Fibroblast of lung (primary cell): ENCODE data around the gene USP4. TPM values are rescaled to one million over a fixed set of nuclear protein-coding genes. Genes with fewer than 3 reads are reported as not detected.

Experiments
- DNase-seq, 2 donors: peaks; one replicate each; pipeline versions ENCODE4 v3.0.0 to v3.0.0-alpha.2; 2010; ENCODE audit warnings: low read depth in 2 of 2
- H2AFZ ChIP-seq: 2 replicates; pipeline ENCODE4 v1.5.1; 2012; ENCODE audit warnings: low read length, control low read depth, inconsistent platforms
- H3K27ac ChIP-seq: 2 replicates; pipeline ENCODE4 v1.5.1; 2011; ENCODE audit warnings: low read length, control low read depth; ENCODE audit not compliant: insufficient read depth
- H3K27me3 ChIP-seq: 2 replicates; pipeline ENCODE4 v1.5.1; 2011; ENCODE audit warnings: mild to moderate bottlenecking, low read length; ENCODE audit not compliant: control insufficient read depth, insufficient read depth
- H3K36me3 ChIP-seq: 2 replicates; pipeline ENCODE4 v1.5.1; 2011; ENCODE audit warnings: low read length; ENCODE audit not compliant: control insufficient read depth, insufficient read depth
- H3K4me1 ChIP-seq: 2 replicates; pipeline ENCODE4 v1.5.1; 2011; ENCODE audit warnings: low read length; ENCODE audit not compliant: control insufficient read depth, insufficient read depth; ENCODE audit errors: extremely low read depth
- H3K4me2 ChIP-seq: 2 replicates; pipeline ENCODE4 v1.5.1; 2011; ENCODE audit warnings: low read length, control low read depth; ENCODE audit not compliant: insufficient read depth; ENCODE audit errors: extremely low read depth
- H3K4me3 ChIP-seq, 4 experiments: fragments of 200-600 bp in 1 of 4; sonication (generic) in 1 of 4; replicated peaks in 1 of 4; 2 replicates each; pipeline ENCODE4 v1.5.1; 2011 to 2016; ENCODE audit warnings: low read length in 4 of 4, low read depth in 3 of 4, mild to moderate bottlenecking in 3 of 4, control low read depth in 2 of 4, inconsistent platforms in 1 of 4, mixed read lengths in 1 of 4; ENCODE audit not compliant: insufficient read depth in 1 of 4; ENCODE audit errors: control extremely low read depth in 1 of 4
- H3K79me2 ChIP-seq: 2 replicates; pipeline ENCODE4 v1.5.1; 2012; ENCODE audit warnings: mild to moderate bottlenecking, low read length, inconsistent platforms; ENCODE audit not compliant: control insufficient read depth, insufficient read depth
- H3K9ac ChIP-seq: 2 replicates; pipeline ENCODE4 v1.5.1; 2011; ENCODE audit warnings: mild to moderate bottlenecking, low read length, control low read depth; ENCODE audit not compliant: insufficient read depth
- H3K9me3 ChIP-seq: 2 replicates; pipeline ENCODE4 v1.5.1; 2012; ENCODE audit warnings: low read depth, low read length; ENCODE audit not compliant: control insufficient read depth, insufficient read depth
- H4K20me1 ChIP-seq: 2 replicates; pipeline ENCODE4 v1.5.1; 2011; ENCODE audit warnings: low read length; ENCODE audit not compliant: control insufficient read depth, insufficient read depth; ENCODE audit errors: extremely low read depth
- EZH2 ChIP-seq: IDR thresholded peaks from 2 replicates; pipeline ENCODE4 v1.5.1; 2012; ENCODE audit warnings: low read length, control low read depth, mild to moderate bottlenecking; ENCODE audit errors: missing control alignments
- polyA plus RNA-seq, 2 donors: library from polyadenylated mRNA; depleted of rRNA in 1 of 2; stranded (reverse) in 1 of 2; unstranded in 1 of 2; fragments of >200 nt; gene quantifications; 2 replicates each; pipeline ENCODE4 v1.2.1, GENCODE V29; 2011 to 2012; ENCODE audit warnings: missing spikeins in 1 of 2
- total RNA-seq: library from RNA; depleted of rRNA; stranded (reverse); fragments of >200 nt; gene quantifications from 2 replicates; pipeline ENCODE4 v1.2.1, GENCODE V29; 2014
- TF ChIP-seq, protein P1 (sequence below), 2 donors: IDR thresholded peaks in 1 of 2; conservative IDR thresholded peaks in 1 of 2; 1 replicate in 1 of 2; 2 replicates in 1 of 2; pipeline ENCODE4 v1.5.1; 2011 to 2012; ENCODE audit warnings: low read length in 2 of 2, control low read depth in 1 of 2, inconsistent platforms in 1 of 2, low read depth in 1 of 2, mild to moderate bottlenecking in 1 of 2

USP4 gene
- total and polyA plus RNA-seq, 2 donors (not counting 1 experiment from before 2014, with no cell fraction given): 28.7 to 47.1 TPM

DNA sequence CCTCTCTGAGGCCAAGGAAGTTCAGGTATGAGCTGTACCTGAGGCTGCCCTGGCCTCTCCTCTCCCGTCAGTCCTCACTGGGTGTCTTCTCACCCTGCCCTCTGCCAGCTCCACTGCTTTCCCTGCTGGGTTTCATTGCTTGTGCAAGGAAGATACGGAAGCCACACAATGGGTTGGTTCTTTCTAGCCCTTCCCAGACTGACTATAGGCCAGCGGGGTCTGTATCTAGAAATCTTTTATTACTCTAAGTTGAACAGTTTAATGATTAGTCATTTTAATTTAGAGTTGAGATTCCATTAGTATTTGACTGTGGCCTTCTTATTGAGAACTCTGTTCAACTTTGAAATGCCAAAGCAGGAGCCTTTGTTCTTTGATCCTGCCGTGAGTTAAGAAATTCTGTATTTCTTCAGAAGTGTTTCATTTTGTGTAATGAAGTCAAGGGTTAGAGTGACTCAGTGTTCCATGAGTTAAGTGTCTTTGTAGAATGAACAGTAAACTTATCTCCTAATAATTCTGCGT lies 79.0 kb downstream of the USP4 start:
- Histone ChIP-seq H3K36me3 (peaks cover 4% of the 10 kb centered on the region), H3K4me1 (no peaks in the 10 kb centered on the region), H4K20me1 (no peaks in the 10 kb centered on the region), H3K27me3 (no peaks in the 10 kb centered on the region), H3K27ac (no peak overlapping the region), H3K9ac (no peak overlapping the region), H3K4me2 (no peak overlapping the region), H3K4me3 (no peak overlapping the region), H3K9me3 (no peaks in the 10 kb centered on the region), H3K79me2 (no peaks in the 10 kb centered on the region), H2AFZ (no peak overlapping the region)
- no peak for TF ChIP-seq EZH2
- TF ChIP-seq, protein P1, sequence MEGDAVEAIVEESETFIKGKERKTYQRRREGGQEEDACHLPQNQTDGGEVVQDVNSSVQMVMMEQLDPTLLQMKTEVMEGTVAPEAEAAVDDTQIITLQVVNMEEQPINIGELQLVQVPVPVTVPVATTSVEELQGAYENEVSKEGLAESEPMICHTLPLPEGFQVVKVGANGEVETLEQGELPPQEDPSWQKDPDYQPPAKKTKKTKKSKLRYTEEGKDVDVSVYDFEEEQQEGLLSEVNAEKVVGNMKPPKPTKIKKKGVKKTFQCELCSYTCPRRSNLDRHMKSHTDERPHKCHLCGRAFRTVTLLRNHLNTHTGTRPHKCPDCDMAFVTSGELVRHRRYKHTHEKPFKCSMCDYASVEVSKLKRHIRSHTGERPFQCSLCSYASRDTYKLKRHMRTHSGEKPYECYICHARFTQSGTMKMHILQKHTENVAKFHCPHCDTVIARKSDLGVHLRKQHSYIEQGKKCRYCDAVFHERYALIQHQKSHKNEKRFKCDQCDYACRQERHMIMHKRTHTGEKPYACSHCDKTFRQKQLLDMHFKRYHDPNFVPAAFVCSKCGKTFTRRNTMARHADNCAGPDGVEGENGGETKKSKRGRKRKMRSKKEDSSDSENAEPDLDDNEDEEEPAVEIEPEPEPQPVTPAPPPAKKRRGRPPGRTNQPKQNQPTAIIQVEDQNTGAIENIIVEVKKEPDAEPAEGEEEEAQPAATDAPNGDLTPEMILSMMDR (conservative IDR thresholded peaks at IDR 0.05 in 1 of 2, IDR thresholded peaks at IDR 0.05 in 1 of 2; ENCODE audit: low read depth in 1 of 2, low read length in 2 of 2): no peak
- no peak for DNase-seq

DNA sequence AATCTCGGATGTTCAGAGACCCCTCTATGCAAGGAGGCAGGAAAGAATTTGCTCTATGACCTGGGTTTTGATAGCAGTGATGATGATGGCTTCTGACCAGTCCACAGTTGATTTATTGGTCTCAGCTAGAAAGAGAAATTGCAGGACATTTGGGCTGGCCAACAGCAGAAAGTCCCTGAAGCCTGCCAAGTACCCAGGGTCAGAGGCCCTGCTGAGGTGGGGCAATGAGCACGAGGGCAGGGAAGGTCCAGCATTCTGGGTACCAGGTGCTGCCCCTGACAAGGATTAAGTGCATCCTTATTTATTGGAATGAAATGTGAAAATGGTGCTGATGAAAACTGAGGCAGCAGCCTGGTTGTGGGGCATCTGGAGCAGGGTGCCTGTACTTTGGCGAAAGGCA lies 82.7 kb downstream of the USP4 start:
- no peaks in the 10 kb centered on the region for H3K4me1 ChIP-seq
- no peaks in the 10 kb centered on the region for H4K20me1 ChIP-seq
- H3K9me3 ChIP-seq: no peaks in the 10 kb centered on the region
- H3K27me3 ChIP-seq: no peaks in the 10 kb centered on the region
- no peak overlapping the region for H3K27ac ChIP-seq
- no peak overlapping the region for H3K4me2 ChIP-seq
- H3K4me3 ChIP-seq: no peak overlapping the region
- no peak for TF ChIP-seq EZH2
- TF ChIP-seq, protein P1 (conservative IDR thresholded peaks at IDR 0.05 in 1 of 2, IDR thresholded peaks at IDR 0.05 in 1 of 2; ENCODE audit: low read depth in 1 of 2, low read length in 2 of 2): no peak
- H3K9ac ChIP-seq: no peak overlapping the region
- no peak overlapping the region for H2AFZ ChIP-seq
- no peaks in the 10 kb centered on the region for H3K79me2 ChIP-seq
- no peak for DNase-seq
- peaks cover 4% of the 10 kb centered on the region for H3K36me3 ChIP-seq

DNA sequence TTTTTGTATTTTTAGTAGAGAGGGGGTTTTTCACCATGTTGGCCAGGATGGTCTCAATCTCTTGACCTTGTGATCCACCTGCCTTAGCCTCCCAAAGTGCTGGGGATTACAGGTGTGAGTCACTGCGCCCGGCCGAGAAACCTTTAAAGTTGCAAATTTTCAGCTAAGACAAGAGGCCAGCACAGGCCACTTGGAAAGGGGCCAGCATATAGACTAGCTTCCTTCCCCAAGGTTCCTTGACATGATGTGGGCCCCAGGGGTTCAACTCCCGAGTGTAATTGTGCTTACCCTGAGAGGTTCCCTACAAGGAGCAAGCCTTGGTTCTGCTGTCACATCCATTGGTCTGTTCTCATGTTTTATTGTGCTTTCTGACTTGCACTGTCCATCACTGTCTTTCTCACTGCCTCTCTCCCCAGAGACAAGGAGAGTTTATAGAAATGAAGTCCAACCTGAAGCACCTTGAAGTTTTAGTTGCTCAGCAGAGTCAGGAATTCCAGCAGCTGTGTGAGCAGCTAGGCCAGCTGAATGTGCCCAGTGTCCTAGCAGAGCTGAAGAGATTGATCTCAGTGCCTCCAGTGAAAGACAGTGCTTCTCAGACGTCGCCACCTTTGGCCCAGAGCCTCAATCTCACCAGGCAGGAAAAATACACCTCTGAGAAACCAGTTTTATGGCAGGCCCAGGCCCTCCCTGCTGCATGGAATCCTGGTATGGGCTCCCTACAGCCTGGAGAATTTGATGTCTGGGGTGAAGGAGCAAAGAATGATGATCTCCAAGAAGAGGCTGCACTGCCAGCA lies 83.9 kb downstream of the USP4 start:
- Histone ChIP-seq H3K4me3 (no peak overlapping the region), H2AFZ (no peak overlapping the region), H3K4me2 (no peak overlapping the region), H3K9ac (no peak overlapping the region), H3K79me2 (no peaks in the 10 kb centered on the region), H4K20me1 (no peaks in the 10 kb centered on the region), H3K9me3 (no peaks in the 10 kb centered on the region), H3K27ac (no peak overlapping the region), H3K36me3 (peaks cover 4% of the 10 kb centered on the region), H3K4me1 (no peaks in the 10 kb centered on the region), H3K27me3 (no peaks in the 10 kb centered on the region)
- no peak for DNase-seq
- no peak for TF ChIP-seq EZH2
- TF ChIP-seq, protein P1 (conservative IDR thresholded peaks at IDR 0.05 in 1 of 2, IDR thresholded peaks at IDR 0.05 in 1 of 2; ENCODE audit: low read depth in 1 of 2, low read length in 2 of 2): no peak
